ENCODE data around the gene TAP1. TPM values are rescaled to one million over a fixed set of nuclear protein-coding genes. Genes with fewer than 3 reads are reported as not detected.

TAP1 gene
- total and polyA plus RNA-seq, 2 of the 4 experiments (the other 2 are of a cell fraction), result 20.1 to 27.6 TPM

GRCh38 chr6:32851025-32851424, 2.5 kb downstream of the TAP1 start:
- dilution Hi-C loops (cut with HindIII; ENCODE audit: low sequenced_read_pairs, unreplicated experiment) (no loop called here), intact Hi-C loops (cut with micrococcal nuclease) (no loop called here), in situ Hi-C loops (cut with MboI; ENCODE audit: low sequenced_read_pairs) (no loop called here)
- Histone ChIP-seq H2AK5ac (ENCODE audit: low read depth, low read length) (no peak overlapping the region), H3K36me3 (ENCODE audit: control insufficient read depth, insufficient read depth, low read length) (peaks cover 28% of the 10 kb centered on the region), H3K9ac (ENCODE audit: low read depth, low read length) (no peak overlapping the region), H3K4ac (ENCODE audit: low read depth, low read length) (no peak overlapping the region), H2BK120ac (ENCODE audit: low read depth, low read length) (no peak overlapping the region), H4K20me1 (ENCODE audit: insufficient read depth, low read length) (no peaks in the 10 kb centered on the region), H2BK15ac (ENCODE audit: low read depth, low read length) (no peak overlapping the region), H3K4me1 (ENCODE audit: control insufficient read depth, insufficient read depth, low read length) (peaks cover 4% of the 10 kb centered on the region), H3K56ac (ENCODE audit: extremely low read depth, insufficient read depth, low read length) (no peak overlapping the region), H3K18ac (ENCODE audit: low read depth, low read length) (no peak overlapping the region), H3K14ac (replicated peaks; ENCODE audit: low read depth, low read length) (no peak overlapping the region), H3K9me3 (ENCODE audit: control insufficient read depth, insufficient read depth, low read length) (no peaks in the 10 kb centered on the region), H4K91ac (ENCODE audit: insufficient read depth, low read depth, low read length) (no peak overlapping the region), H3K79me1 (ENCODE audit: low read depth in 1 of 2, low read length in 2 of 2) (peaks cover 8 to 39% of the 10 kb centered on the region in 2 experiments), H2AFZ (replicated peaks; ENCODE audit: low read length, poor library complexity) (no peak overlapping the region), H3K27ac (ENCODE audit: insufficient read depth, low read length) (no peak overlapping the region), H3K4me2 (ENCODE audit: low read depth, low read length) (no peak overlapping the region), H4K8ac (ENCODE audit: low read depth in 2 of 2, low read length in 2 of 2) (no peak overlapping the region), H3K23ac (ENCODE audit: low read depth, low read length) (no peak overlapping the region), H2AK9ac (replicated peaks; ENCODE audit: low read depth, low read length, poor library complexity) (no peak overlapping the region), H3K9me1 (ENCODE audit: insufficient read depth, low read length) (peaks cover 21% of the 10 kb centered on the region), H4K5ac (ENCODE audit: low read depth, low read length) (no peak overlapping the region), H3K4me3 (ENCODE audit: insufficient read depth, low read depth, low read length) (no peak overlapping the region), H2BK20ac (ENCODE audit: low read depth, low read length) (no peak overlapping the region), H2BK5ac (ENCODE audit: low read depth, low read length, poor library complexity, severe bottlenecking) (no peak overlapping the region), H3K27me3 (ENCODE audit: control insufficient read depth, insufficient read depth, low read length) (no peaks in the 10 kb centered on the region)
- ATAC-seq (ENCODE audit: low read depth) (no peak), DNase-seq (no peak)
- 79% methylated on average over 2 of the region's 4 CpGs; no CpG with 5 or more reads in 1 of the 2 experiments for WGBS, 2 experiments (ENCODE audit: extremely low coverage in 2 of 2, insufficient read length in 1 of 2)
- TF ChIP-seq, protein P1, sequence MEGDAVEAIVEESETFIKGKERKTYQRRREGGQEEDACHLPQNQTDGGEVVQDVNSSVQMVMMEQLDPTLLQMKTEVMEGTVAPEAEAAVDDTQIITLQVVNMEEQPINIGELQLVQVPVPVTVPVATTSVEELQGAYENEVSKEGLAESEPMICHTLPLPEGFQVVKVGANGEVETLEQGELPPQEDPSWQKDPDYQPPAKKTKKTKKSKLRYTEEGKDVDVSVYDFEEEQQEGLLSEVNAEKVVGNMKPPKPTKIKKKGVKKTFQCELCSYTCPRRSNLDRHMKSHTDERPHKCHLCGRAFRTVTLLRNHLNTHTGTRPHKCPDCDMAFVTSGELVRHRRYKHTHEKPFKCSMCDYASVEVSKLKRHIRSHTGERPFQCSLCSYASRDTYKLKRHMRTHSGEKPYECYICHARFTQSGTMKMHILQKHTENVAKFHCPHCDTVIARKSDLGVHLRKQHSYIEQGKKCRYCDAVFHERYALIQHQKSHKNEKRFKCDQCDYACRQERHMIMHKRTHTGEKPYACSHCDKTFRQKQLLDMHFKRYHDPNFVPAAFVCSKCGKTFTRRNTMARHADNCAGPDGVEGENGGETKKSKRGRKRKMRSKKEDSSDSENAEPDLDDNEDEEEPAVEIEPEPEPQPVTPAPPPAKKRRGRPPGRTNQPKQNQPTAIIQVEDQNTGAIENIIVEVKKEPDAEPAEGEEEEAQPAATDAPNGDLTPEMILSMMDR (conservative IDR thresholded peaks at IDR 0.05; ENCODE audit: low read depth, low read length), result no peak
- no peak for TF ChIP-seq RAD21 (IDR thresholded peaks at IDR 0.05; ENCODE audit: low read length)
- TF ChIP-seq MXI1 (IDR thresholded peaks at IDR 0.05; ENCODE audit: borderline replicate concordance, low read depth, low read length), result no peak
- TF ChIP-seq FOS (IDR thresholded peaks at IDR 0.05; ENCODE audit: low read depth, low read length), result no peak
- TF ChIP-seq POLR2A (IDR thresholded peaks at IDR 0.05; ENCODE audit: low read depth, low read length), result no peak
- TF ChIP-seq, protein P2, sequence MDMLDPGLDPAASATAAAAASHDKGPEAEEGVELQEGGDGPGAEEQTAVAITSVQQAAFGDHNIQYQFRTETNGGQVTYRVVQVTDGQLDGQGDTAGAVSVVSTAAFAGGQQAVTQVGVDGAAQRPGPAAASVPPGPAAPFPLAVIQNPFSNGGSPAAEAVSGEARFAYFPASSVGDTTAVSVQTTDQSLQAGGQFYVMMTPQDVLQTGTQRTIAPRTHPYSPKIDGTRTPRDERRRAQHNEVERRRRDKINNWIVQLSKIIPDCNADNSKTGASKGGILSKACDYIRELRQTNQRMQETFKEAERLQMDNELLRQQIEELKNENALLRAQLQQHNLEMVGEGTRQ (IDR thresholded peaks at IDR 0.05; ENCODE audit: low read depth, low read length), result no peak
- no peak for TF ChIP-seq NFE2L2 (IDR thresholded peaks at IDR 0.05; ENCODE audit: low read depth, low read length)
- TF ChIP-seq RFX5 (IDR thresholded peaks at IDR 0.05; ENCODE audit: low read depth, low read length), result no peak
- TF ChIP-seq MAFK (IDR thresholded peaks at IDR 0.05; ENCODE audit: low read depth, low read length), result no peak
- TF ChIP-seq CEBPB (IDR thresholded peaks at IDR 0.05; ENCODE audit: low read depth, low read length), result no peak
- no peak for TF ChIP-seq SMC3 (IDR thresholded peaks at IDR 0.05; ENCODE audit: low read depth, low read length)
- TF ChIP-seq RCOR1 (IDR thresholded peaks at IDR 0.05; ENCODE audit: insufficient replicate concordance, low read length), result no peak
- CTCF ChIA-PET, result interaction anchor here (1.2 to 2.3 kb wide), 3 partner anchors 13 to 21 kb away, joined by 3 to 10 read pairs (median 5); partner anchors contain the start of gene TAP2
- BruUV-seq (replicated peaks), result no TSS peak
- POLR2A ChIA-PET (ENCODE audit: unreplicated experiment), result no interaction called here
